ENCODE measurements around the gene MDN1.

DNA sequence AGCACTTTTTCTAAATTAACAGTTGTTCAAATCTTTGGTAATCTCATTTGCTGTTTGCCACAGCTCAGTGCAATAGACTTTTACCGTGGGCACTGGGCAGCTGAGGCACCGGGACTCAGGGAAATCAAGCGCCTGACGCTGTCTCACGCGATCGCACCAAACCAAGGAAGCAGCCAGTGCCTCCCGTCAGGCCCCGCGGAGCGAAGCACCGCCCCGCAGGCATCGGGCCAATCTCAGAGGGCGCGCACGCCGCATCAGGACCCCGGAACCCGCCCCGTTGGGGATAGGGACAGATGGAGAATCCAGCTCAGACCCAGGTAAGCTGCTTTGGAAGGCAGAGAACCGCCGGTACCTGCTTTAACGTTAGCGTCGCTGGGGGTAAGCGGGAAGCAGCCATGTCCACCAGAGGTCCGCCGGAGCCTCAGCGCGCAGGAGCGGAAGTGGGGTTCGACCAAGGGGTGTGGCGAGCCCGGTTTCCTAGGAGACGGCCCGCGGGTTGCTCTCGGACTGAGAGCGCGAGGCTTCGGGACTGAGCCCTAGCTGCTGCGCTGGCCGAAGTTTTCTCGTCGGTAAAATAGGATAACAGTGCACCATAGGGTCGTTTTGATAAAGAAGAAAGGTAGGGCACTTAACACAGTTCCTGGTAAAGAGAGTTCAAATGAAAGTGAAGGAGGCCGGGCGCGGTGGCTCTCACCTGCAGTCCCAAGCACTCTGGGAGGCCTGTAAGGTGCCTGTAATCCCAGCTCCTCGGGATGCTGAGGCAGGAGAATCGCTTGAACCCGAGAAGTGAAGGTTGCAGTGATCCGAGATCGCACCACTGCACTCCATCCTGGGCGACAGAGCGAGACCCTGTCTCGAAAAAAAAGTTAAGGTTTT is 181.0 kb downstream of the MDN1 start, which contains the start of gene LYRM2:
- no peak for TF ChIP-seq GATA2 (IDR thresholded peaks at IDR 0.05; ENCODE audit: low read depth, low read length)
- TF ChIP-seq GATA3 (IDR thresholded peaks at IDR 0.05; ENCODE audit: low read depth, low read length), result no peak

Data from SH-SY5Y (cell line).